Stimulated activated CD4-positive, alpha-beta T cell treated with anti-CD3 and anti-CD28 coated beads, Interleukin-4, amount 100 ng/mL, for 4 hours (primary cell): ENCODE data around the gene HDDC3.
"Not testable (repeated sequence)": the region's sequence is repeated elsewhere in the genome, so short reads cannot be mapped to it uniquely, and the experiment has no call there.

Experiments used
- DNase-seq, 2 experiments: peaks; one replicate each; pipeline ENCODE4 v3.0.0-alpha.2; 2020

The HDDC3 gene

GRCh38 chr15:90907051-90907660 lies 25.2 kb downstream of the HDDC3 start:
- no peak for DNase-seq

GRCh38 chr15:90906181-90906849 lies 26.0 kb downstream of the HDDC3 start:
- DNase-seq: no peak

GRCh38 chr15:90905306-90906180 lies 26.8 kb downstream of the HDDC3 start:
- no peak for DNase-seq

- no peak for DNase-seq
Observed at GRCh38 chr15:90904746-90905145, 27.6 kb downstream of the HDDC3 start.

GRCh38 chr15:90903733-90904536 lies 28.4 kb downstream of the HDDC3 start:
- DNase-seq: no peak

GRCh38 chr15:90902840-90903732 lies 29.3 kb downstream of the HDDC3 start, which contains the start of gene MAN2A2:
MAN2A2 (plus strand) TSS chr15:90903302; CDS start chr15:90904208, 906 bp downstream.
- DNase-seq: peak; percentile 79

GRCh38 chr15:90902040-90902839 lies 30.1 kb downstream of the HDDC3 start:
- DNase-seq: peak; percentile 64 to 66

- no peak for DNase-seq
Observed at GRCh38 chr15:90901175-90902039, 30.9 kb downstream of the HDDC3 start.

- not testable (repeated sequence) for DNase-seq
Observed at GRCh38 chr15:90897131-90897655, 35.2 kb downstream of the HDDC3 start.

- DNase-seq: no peak
Observed at GRCh38 chr15:90895571-90896117, 36.7 kb downstream of the HDDC3 start.

GRCh38 chr15:90893175-90894090 lies 38.9 kb downstream of the HDDC3 start:
- no peak for DNase-seq

GRCh38 chr15:90892498-90893174 lies 39.7 kb downstream of the HDDC3 start:
- no peak for DNase-seq

- no peak for DNase-seq
Observed at GRCh38 chr15:90892023-90892422, 40.3 kb downstream of the HDDC3 start.

GRCh38 chr15:90891346-90891949 lies 40.9 kb downstream of the HDDC3 start:
- no peak for DNase-seq

- DNase-seq: no peak
Observed at GRCh38 chr15:90890839-90891238, 41.5 kb downstream of the HDDC3 start.

- DNase-seq: no peak
Observed at GRCh38 chr15:90889736-90890456, 42.5 kb downstream of the HDDC3 start.
